AG08395 (cell line): ENCODE results near the gene ANAPC2.

Source experiments
- DNase-seq: peaks from one replicate; pipeline ENCODE4 v3.0.0; 2012; ENCODE audit warnings: mixed read lengths, low spot score

ANAPC2 gene

GRCh38 chr9:137214620-137215019, 26.3 kb upstream of the ANAPC2 start:
- DNase-seq: no peak

- no peak for DNase-seq
Measured at GRCh38 chr9:137213160-137214060, 25.1 kb upstream of the ANAPC2 start.

DNA sequence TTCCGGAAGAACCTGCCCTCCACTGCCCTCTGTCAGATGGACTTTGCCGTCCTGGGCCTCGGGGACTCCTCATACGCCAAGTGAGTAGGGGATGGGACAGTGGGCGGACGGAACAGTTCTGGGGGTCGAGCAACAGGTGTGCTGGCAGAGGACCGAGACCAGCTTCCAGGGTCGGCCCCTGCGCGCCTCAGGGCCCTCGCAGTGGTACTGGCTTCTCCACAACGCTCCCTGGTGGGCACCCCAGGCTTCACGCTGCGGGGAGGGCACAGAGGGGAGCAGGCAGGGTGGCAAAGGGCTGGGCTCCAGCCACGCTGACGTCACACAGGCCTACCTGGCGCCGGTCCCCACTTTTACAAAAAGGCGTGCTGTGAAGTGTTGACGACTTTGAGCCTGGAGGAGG, 24.2 kb upstream of the ANAPC2 start:
- DNase-seq: no peak

DNA sequence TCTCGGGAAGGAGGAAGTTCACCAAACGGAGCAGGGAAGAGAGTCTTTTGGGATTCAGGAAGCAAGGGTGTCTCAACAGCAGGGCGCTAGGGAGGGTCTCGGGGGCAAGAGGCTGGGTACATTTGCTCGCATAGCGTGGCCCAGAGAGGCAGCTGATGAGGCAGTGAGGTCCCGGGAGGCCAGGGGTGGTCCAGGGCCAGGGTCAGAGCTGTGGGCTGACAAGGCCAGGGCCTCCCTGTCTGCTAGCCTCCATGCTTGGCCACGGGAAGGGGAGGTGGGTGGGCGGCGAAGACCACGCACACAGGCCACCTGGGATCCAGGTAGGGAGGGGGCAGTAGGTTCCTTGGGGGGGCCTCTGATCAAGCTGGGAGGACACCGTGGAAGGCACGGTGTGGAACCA, 23.2 kb upstream of the ANAPC2 start:
- no peak for DNase-seq

DNA sequence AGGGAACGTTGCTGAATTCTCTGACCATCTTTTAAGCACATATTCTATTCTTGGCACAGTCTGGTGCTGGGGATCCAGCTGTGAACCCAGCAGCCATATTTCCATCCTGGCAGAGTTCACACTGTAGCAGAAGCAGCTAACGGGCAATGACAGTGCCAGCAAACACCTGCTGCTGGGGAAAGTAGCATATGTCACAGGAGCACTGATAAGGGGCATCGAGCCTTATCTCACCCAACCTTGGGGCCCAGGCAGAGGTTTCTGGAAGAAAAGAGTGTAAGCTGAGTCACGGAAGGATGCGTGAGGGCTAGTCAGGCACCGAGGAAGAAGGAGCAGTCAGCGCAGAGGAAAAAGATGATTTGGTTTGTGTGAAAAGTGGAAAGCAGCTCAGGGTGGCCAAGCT, 18.2 kb upstream of the ANAPC2 start:
- no peak for DNase-seq

GRCh38 chr9:137205126-137206069, 17.0 kb upstream of the ANAPC2 start, which contains the start of the genes NDOR1 and TMEM203:
TSS of gene NDOR1 (plus strand) at chr9:137205700. CDS start at chr9:137205778, 78 bp downstream.
TSS of gene TMEM203 (minus strand) at chr9:137205648. CDS start at chr9:137205414, 234 bp downstream.
- peak; percentile 94 for DNase-seq

DNA sequence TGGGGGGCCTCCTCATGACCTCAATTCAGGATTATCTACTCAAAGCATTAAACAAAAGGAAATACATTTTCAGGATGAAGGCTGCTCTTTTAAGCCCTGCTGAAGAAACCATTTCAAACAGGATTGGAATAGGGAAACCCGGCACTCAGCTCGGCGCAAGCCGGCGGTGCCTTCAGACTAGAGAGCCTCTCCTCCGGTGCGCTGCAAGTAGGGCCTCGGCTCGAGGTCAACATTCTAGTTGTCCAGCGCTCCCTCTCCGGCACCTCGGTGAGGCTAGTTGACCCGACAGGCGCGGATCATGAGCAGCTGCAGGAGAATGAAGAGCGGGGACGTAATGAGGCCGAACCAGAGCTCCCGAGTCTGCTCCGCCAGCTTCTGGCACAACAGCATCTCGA, 16.4 kb upstream of the ANAPC2 start:
- no peak for DNase-seq

- DNase-seq: no peak
Measured at GRCh38 chr9:137202966-137203365, 14.6 kb upstream of the ANAPC2 start.

GRCh38 chr9:137201205-137201868, 13.0 kb upstream of the ANAPC2 start:
- no peak for DNase-seq

GRCh38 chr9:137200311-137201204, 12.2 kb upstream of the ANAPC2 start, which contains the start of gene TPRN:
TSS of gene TPRN (minus strand) at chr9:137200741. CDS start at chr9:137200711, 30 bp downstream.
- peak; percentile 100 for DNase-seq

DNA sequence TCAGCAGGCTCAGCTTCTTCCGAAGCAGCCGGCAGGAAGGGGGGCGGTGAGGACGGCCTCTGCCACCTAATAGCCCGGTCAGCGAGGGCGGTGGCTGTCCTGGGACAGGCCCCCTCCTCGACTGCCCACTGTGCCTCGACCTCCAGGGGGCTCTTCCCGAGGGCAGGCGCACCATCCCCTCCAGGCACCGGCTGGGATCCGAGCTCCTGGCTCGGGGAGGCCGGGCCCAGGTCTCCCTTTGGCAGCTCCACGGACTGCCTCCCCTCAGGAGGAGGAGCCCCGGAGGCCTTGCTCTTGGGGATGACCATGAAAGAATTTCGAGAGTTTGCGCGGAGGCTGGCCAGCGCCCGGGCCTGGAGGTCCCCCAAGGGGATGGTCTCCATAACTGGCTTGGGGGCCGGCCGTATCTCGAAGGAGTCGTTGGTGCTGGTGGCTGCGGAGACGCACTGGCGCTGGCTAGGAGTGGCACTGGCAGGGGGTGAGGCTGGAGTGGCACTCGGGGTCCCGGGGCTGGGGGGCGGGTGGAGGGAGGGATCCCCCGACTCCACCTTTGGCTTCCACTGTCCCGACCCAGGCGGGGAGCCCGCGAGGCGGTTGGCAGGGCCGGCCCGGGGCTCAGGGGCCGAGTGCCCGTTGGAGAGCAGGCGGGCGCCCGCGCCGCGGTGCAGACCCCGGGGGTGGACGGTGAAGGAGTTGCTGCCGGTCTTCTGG, 11.2 kb upstream of the ANAPC2 start:
- no peak for DNase-seq

GRCh38 chr9:137198902-137199283, 10.5 kb upstream of the ANAPC2 start:
- DNase-seq: no peak

GRCh38 chr9:137198051-137198901, 9.9 kb upstream of the ANAPC2 start:
- DNase-seq: no peak

DNA sequence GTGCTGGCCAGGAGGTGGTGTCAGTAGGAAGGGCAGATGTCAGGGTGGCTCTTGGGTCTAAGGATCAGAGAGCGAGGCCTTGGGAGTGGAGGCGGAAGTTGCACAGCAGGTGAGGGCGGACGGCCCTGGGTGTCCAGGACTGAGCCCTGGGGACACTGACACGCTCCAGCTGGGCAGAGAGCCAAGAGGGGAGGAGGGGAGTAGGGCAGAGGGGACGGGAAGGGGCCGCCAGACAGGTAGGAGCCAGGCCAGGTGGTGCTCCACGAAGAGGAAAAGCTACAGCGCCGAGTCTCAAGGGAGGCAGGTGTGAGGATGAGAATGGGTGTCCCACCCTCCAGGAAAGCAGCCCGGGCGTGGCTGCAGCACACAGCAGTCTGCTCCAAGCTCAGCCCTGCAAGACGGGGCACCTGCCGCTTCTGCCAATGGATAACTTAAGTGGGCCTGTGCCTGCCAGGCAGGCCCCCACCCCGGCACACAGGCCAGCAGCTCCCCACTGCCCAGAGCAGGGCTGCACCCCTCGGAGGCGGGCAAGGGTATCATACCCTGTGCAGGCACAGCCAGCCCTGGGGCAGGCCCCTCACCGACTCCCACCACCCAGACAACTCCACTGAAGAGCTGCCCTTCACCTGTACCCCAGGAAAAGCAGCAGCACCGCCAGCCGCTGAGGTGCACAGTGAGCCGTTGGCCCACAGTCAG, 7.3 kb upstream of the ANAPC2 start:
- DNase-seq: no peak

- DNase-seq: no peak
Measured at GRCh38 chr9:137194909-137195308, 6.5 kb upstream of the ANAPC2 start.

DNA sequence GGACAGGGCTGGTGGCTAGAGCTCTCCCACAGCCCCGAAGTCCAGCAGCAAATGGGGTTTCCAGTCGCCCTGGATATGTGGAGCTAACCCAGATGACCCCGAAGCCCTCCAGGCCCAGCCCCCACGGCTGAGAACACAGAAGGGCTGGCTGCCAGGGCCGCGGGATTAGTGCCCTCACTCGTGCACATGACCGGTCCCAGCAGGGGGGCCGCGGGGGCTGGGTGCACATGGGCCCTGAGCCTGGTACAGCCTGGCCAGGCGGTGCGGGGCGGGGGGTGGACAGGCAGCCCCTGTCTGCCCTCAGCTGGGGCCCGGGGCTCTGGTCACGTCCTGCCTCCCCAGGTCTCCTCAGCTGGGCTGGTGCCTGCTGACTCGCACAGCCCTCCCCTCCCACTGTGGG, 6.0 kb upstream of the ANAPC2 start:
- DNase-seq: no peak

DNA sequence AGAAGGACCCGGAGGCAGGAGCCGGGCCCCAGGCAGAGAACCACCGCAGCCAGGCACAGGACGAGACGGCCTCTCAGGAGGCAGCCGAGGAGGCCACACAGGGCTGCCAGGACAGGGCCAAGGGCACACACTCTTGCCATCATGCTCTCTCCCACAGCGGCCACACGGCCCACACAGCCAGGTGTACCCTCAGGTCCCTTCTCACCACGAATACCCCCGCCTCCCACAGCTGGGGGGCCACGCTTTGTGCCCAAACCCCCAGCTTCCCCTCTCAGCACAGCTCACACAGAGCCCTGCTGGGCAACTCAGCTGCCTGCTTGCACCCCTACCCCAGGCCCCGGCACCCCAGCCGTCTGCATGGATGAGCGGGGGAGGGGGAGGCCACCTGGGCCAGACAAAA, 5.4 kb upstream of the ANAPC2 start:
- DNase-seq: no peak

GRCh38 chr9:137192859-137193258, 4.5 kb upstream of the ANAPC2 start:
- DNase-seq: no peak

DNA sequence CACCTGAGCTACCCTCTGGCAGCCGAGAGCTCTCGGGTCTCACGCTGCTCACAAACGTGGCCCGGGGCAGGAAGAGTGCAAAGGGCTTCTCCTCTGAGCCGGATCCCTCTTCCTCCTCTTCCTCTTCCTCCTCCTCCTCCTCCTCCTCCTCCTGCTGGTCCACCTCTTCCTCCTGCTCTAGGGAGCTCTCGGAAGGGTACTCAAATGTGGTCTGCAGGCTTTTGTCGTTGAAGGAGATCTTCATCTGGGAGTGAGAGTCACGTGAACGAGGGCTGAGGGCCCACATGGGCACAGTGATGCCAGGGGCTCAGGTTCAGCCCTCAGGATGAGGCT, 4.1 kb upstream of the ANAPC2 start:
- DNase-seq: no peak
